ENCODE results near the gene SLIT3.

DNA sequence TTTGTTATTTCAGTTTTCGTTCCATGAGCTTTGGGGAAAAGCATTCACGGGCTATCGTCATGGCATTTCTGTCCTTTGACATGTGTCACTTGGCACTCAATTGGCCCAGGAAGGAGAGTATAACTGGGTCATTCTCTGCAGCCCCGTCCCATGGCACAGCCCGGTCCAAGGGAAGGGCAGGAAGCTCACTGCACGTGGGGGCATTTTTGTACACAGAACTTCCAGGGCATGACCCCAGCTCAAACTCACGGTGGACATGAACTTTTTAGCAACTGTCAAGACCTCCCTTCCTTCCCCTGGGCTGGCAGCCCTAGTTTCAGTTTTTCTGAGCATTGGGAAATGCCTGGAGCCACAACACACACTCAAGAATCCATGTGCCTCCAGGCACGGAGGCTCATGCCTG is 560.1 kb downstream of the SLIT3 start:
- no peak for TF ChIP-seq CTCF (IDR thresholded peaks at IDR 0.05; ENCODE audit: low read depth, low read length)
- no peak for TF ChIP-seq POLR2A (IDR thresholded peaks at IDR 0.05; ENCODE audit: extremely low read depth, insufficient read length)

Measured in NB4 (cell line).